Measurements from ENCODE around the gene RIMS4. TPM values are rescaled to one million over a fixed set of nuclear protein-coding genes. Genes with fewer than 3 reads are reported as not detected.

RIMS4 gene
- total and polyA plus RNA-seq, 2 of the 13 experiments (the other 11 are each of a cell fraction or from before 2014, with no cell fraction given) = 0.01 to 0.07 TPM

- TF ChIP-seq ZBTB4 (CRISPR knock-in tag; IDR thresholded peaks at IDR 0.05; ENCODE audit: borderline replicate concordance) (no peak), ZSCAN21 (CRISPR knock-in tag; IDR thresholded peaks at IDR 0.05; ENCODE audit: borderline replicate concordance) (peak; percentile 34; the same call in 1 of the 2 replicates), ZNF816 (CRISPR knock-in tag; IDR thresholded peaks at IDR 0.05; ENCODE audit: borderline replicate concordance) (no peak), ZNF678 (CRISPR knock-in tag; IDR thresholded peaks at IDR 0.05) (no peak), KDM3A (CRISPR knock-in tag; IDR thresholded peaks at IDR 0.05; ENCODE audit: low read depth) (0 out of 2 replicates have a peak, but pooled peaks have one; percentile 34), KLF15 (CRISPR knock-in tag; IDR thresholded peaks at IDR 0.05; ENCODE audit: borderline replicate concordance) (no peak), NCOA2 (CRISPR knock-in tag; IDR thresholded peaks at IDR 0.05) (peak; percentile 41; the same call in 1 of the 2 replicates), MAFK (conservative IDR thresholded peaks at IDR 0.05 in 1 of 2, IDR thresholded peaks at IDR 0.05 in 1 of 2; ENCODE audit: low read length in 2 of 2) (peak in 1 of 2 experiments; percentile 20; a peak in 2 of 4 replicates), GTF2F1 (IDR thresholded peaks at IDR 0.05; ENCODE audit: low read length) (no peak), HMG20B (CRISPR knock-in tag; conservative IDR thresholded peaks at IDR 0.05) (no peak), ZNF598 (CRISPR knock-in tag; IDR thresholded peaks at IDR 0.05; ENCODE audit: borderline replicate concordance) (no peak), ZNF232 (CRISPR knock-in tag; IDR thresholded peaks at IDR 0.05; ENCODE audit: borderline replicate concordance) (no peak), PHB2 (IDR thresholded peaks at IDR 0.05; ENCODE audit: partially characterized antibody) (no peak), TCF7L2 (IDR thresholded peaks at IDR 0.05; ENCODE audit: low read depth, low read length) (no peak), ZSCAN9 (CRISPR knock-in tag; IDR thresholded peaks at IDR 0.05; ENCODE audit: borderline replicate concordance) (no peak), PAWR (CRISPR knock-in tag; IDR thresholded peaks at IDR 0.05; ENCODE audit: borderline replicate concordance) (no peak), ZNF564 (CRISPR knock-in tag; IDR thresholded peaks at IDR 0.05) (no peak), ETV5 (CRISPR knock-in tag; IDR thresholded peaks at IDR 0.05; ENCODE audit: borderline replicate concordance) (no peak), ZBTB8A (CRISPR knock-in tag; IDR thresholded peaks at IDR 0.05; ENCODE audit: borderline replicate concordance, low read depth) (no peak)
- TF ChIP-seq, protein P1, sequence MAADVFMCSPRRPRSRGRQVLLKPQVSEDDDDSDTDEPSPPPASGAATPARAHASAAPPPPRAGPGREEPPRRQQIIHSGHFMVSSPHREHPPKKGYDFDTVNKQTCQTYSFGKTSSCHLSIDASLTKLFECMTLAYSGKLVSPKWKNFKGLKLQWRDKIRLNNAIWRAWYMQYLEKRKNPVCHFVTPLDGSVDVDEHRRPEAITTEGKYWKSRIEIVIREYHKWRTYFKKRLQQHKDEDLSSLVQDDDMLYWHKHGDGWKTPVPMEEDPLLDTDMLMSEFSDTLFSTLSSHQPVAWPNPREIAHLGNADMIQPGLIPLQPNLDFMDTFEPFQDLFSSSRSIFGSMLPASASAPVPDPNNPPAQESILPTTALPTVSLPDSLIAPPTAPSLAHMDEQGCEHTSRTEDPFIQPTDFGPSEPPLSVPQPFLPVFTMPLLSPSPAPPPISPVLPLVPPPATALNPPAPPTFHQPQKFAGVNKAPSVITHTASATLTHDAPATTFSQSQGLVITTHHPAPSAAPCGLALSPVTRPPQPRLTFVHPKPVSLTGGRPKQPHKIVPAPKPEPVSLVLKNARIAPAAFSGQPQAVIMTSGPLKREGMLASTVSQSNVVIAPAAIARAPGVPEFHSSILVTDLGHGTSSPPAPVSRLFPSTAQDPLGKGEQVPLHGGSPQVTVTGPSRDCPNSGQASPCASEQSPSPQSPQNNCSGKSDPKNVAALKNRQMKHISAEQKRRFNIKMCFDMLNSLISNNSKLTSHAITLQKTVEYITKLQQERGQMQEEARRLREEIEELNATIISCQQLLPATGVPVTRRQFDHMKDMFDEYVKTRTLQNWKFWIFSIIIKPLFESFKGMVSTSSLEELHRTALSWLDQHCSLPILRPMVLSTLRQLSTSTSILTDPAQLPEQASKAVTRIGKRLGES (CRISPR knock-in tag; IDR thresholded peaks at IDR 0.05; ENCODE audit: borderline replicate concordance) = no peak
- TF ChIP-seq, protein P2, sequence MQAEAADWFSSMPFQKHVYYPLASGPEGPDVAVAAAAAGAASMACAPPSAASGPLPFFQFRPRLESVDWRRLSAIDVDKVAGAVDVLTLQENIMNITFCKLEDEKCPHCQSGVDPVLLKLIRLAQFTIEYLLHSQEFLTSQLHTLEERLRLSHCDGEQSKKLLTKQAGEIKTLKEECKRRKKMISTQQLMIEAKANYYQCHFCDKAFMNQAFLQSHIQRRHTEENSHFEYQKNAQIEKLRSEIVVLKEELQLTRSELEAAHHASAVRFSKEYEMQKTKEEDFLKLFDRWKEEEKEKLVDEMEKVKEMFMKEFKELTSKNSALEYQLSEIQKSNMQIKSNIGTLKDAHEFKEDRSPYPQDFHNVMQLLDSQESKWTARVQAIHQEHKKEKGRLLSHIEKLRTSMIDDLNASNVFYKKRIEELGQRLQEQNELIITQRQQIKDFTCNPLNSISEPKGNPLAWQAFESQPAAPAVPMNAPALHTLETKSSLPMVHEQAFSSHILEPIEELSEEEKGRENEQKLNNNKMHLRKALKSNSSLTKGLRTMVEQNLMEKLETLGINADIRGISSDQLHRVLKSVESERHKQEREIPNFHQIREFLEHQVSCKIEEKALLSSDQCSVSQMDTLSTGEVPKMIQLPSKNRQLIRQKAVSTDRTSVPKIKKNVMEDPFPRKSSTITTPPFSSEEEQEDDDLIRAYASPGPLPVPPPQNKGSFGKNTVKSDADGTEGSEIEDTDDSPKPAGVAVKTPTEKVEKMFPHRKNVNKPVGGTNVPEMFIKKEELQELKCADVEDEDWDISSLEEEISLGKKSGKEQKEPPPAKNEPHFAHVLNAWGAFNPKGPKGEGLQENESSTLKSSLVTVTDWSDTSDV (CRISPR knock-in tag; IDR thresholded peaks at IDR 0.05) = no peak
Measured at GRCh38 chr20:44736170-44737021, 74.0 kb downstream of the RIMS4 start (continued).
